Parietal lobe (tissue), 1 donor: ENCODE measurements around the gene CRAMP1. TPM values are rescaled to one million over a fixed set of nuclear protein-coding genes. Genes with fewer than 3 reads are reported as not detected.

ENCODE experiments used
- total RNA-seq: library from RNA; depleted of rRNA; stranded (reverse); fragments of >200 nt; gene quantifications from one replicate; pipeline ENCODE4 v1.2.3, GENCODE V29; 2014

CRAMP1 gene, protein sequence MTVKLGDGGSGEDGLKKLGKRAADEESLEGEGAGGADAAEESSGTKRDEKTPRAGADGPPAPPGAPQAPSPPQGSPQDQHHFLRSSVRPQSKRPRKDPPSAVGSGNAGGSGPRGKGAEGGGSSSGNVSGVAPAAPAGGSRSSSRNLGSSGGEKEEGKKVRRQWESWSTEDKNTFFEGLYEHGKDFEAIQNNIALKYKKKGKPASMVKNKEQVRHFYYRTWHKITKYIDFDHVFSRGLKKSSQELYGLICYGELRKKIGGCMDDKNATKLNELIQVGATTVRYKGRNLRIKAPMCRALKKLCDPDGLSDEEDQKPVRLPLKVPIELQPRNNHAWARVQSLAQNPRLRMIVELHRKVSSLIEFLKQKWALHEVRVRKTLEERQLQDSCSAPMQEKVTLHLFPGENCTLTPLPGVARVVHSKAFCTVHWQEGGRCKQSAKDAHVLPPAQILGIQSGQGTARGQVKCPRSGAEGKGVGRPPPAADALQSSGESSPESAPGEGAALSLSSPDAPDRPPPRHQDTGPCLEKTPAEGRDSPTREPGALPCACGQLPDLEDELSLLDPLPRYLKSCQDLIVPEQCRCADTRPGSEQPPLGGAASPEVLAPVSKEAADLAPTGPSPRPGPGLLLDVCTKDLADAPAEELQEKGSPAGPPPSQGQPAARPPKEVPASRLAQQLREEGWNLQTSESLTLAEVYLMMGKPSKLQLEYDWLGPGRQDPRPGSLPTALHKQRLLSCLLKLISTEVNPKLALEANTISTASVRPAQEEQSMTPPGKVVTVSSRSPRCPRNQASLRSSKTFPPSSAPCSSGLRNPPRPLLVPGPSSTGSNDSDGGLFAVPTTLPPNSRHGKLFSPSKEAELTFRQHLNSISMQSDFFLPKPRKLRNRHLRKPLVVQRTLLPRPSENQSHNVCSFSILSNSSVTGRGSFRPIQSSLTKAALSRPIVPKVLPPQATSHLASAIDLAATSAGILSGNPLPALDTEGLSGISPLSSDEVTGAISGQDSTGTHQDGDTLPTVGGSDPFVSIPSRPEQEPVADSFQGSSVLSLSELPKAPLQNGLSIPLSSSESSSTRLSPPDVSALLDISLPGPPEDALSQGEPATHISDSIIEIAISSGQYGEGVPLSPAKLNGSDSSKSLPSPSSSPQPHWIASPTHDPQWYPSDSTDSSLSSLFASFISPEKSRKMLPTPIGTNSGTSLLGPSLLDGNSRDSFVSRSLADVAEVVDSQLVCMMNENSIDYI (N-terminal part only)
- 18.8 TPM for total RNA-seq

DNA sequence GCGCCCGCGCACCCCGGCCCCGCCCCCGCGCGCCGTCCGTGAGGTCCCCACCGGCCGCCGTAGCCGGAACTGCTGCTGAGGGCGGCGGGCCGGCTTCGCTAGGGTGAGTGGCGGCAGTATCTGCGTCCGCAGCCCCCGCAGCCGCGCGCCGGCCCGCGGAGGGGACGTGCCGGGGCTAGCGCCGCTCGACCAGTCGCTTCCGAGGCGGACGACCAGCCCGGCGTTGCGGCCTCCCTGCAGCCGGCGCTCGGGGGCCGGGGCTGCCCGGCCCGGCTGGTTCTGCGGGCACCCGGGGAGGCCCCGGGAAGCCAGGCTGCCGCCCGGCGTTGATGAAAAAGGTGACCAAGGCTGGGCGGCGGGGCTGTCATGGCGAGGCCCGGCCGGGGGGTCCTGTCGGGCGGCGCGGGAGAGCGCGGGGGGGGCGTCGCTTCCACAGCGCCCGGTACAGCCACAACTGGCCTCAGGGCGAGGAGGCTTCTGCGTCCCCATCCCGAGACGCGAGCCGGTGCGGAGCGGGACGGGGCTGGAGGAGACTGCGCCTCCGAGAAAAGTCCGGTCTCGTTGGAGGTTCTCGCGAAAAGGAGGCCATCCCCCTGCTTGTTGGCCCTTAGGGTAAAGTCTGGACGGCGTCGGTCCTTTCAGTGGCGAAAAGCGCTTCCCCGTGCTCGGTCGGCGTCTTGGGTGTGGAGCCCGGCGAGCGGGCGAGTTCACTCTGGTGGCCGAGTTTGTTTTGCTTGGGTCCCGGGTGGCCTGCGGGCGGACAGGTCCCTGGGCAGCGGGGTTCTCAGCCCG, at the start of gene CRAMP1:
Gene CRAMP1, plus strand, starts transcription at position 41 of the 792 bp plus-strand sequence. CDS start 2,280 bp downstream, outside the sequence.

DNA sequence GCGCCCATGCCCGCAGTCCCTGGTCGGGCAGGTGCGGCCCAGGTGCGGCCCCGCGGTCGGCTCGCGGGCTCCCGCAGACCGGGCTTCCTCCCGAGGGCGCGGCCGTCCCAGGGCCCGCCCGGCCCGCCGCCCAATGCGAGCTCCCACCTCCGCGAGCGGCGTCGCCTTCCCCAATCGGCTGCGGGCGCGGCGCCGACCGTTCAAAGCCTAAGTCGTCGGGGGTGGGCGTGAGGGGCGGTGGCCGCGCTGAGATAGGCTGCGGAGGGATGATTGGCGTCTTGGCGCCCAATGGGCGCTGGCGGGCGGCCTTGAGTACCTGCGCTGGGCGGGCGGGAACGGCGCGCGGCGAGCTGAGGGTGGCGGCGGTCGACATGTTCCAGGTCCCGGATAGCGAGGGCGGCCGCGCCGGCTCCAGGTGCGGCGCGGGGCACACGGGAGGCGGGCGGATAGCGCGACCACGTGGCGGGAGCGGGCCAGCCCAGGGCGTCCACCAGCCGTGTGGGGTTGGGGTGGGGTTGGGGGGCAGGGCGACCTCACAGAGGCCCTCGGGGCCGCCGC, 65.9 kb downstream of the CRAMP1 start, which contains the start of gene JPT2:
Gene JPT2, plus strand, starts transcription at position 338 of the 558 bp plus-strand sequence. Its CDS starts 34 bp downstream, at position 372.

DNA sequence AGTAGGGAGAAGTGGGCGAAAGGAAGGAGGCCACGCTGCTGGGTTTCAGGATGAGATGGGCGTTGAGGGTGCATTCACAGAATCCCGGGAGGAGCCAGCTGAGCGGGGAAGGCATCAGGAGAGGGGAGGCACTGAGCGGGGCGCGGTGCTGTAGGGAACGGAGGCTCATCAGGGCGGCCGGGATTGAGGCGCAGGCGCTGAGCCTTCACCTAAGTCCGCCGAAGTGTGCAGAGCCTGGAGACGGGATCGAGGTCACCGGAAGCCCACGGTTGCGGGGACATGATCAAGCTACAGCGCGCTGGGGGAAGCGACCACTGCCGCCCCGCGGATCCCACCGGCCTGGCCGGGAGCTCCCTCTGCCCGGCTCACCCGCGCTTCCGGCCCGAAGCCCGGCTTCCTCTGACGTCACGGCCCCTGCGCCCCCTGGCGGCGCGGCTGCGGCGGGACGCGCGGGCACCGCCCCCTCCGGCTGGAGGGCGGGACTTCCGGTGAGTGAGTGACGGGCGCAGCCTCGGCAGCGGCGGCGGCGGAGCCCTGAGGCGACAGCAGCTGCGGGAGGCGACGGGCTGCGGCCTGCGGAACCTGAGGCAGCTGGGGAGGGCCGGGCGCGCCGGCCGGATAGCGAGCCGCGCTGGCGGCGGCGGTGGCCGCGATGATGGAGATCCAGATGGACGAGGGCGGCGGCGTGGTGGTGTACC, 93.7 kb downstream of the CRAMP1 start, which contains the start of gene MAPK8IP3:
Gene MAPK8IP3, plus strand, starts transcription at position 508 of the 698 bp plus-strand sequence. Its CDS starts 145 bp downstream, at position 653.

Other genes starting within 250 kb of the CRAMP1 start
- gene UNKL, start 197.7 kb upstream of the CRAMP1 start, total RNA-seq = 20.0 TPM
- gene UQCC4, start 191.6 kb upstream of the CRAMP1 start, total RNA-seq = 8.1 TPM
- gene PERCC1, start 181.3 kb upstream of the CRAMP1 start, total RNA-seq = not detected
- gene CCDC154, start 167.8 kb upstream of the CRAMP1 start, total RNA-seq = 1.9 TPM
- gene CLCN7, start 137.3 kb upstream of the CRAMP1 start, total RNA-seq = 51.0 TPM
- gene PTX4, start 123.4 kb upstream of the CRAMP1 start, total RNA-seq = not detected
- 23.8 TPM for gene TELO2, start 119.0 kb upstream of the CRAMP1 start, total RNA-seq
- gene TMEM204, start 78.7 kb upstream of the CRAMP1 start, total RNA-seq = 2.8 TPM
- gene IFT140, start 288 bp upstream of the CRAMP1 start, total RNA-seq = 65.4 TPM
- 39.4 TPM for gene JPT2, start 65.9 kb downstream of the CRAMP1 start, total RNA-seq
- gene MAPK8IP3, start 93.8 kb downstream of the CRAMP1 start, total RNA-seq = 169 TPM
- gene NME3, start 159.2 kb downstream of the CRAMP1 start, total RNA-seq = 26.9 TPM
- gene EME2, start 160.4 kb downstream of the CRAMP1 start, total RNA-seq = 18.2 TPM
- gene MRPS34, start 160.8 kb downstream of the CRAMP1 start, total RNA-seq = 27.5 TPM
- 74.2 TPM for gene SPSB3, start 170.2 kb downstream of the CRAMP1 start, total RNA-seq
- gene NUBP2, start 170.6 kb downstream of the CRAMP1 start, total RNA-seq = 46.6 TPM
- gene IGFALS, start 181.3 kb downstream of the CRAMP1 start, total RNA-seq = 0.31 TPM
- 59.5 TPM for gene HAGH, start 214.5 kb downstream of the CRAMP1 start, total RNA-seq
- 61.7 TPM for gene FAHD1, start 214.8 kb downstream of the CRAMP1 start, total RNA-seq